HepG2 (cell line): ENCODE results near the gene HCN4.

Source experiments
- BRF2 ChIP-seq: sonication (generic); formaldehyde crosslinking; IDR thresholded peaks from 2 replicates; pipeline ENCODE4 v1.8.1; 2022; ENCODE audit warnings: mild to moderate bottlenecking, missing genetic modification reagents
- CC2D1A ChIP-seq: sonication (generic); formaldehyde crosslinking; IDR thresholded peaks from 2 replicates; pipeline ENCODE4 v1.8.1; 2023; ENCODE audit warnings: mild to moderate bottlenecking, missing genetic modification reagents
- EP300 ChIP-seq, 3 experiments: sonication (generic) in 1 of 3; formaldehyde crosslinking in 1 of 3; IDR thresholded peaks; 2 replicates each; pipeline versions ENCODE4 v1.5.1 to v1.6.1; 2011 to 2020; ENCODE audit warnings: low read depth in 2 of 3, low read length in 2 of 3, borderline replicate concordance in 1 of 3, improper control_type of control experiment in 1 of 3, mild to moderate bottlenecking in 1 of 3, missing genetic modification reagents in 1 of 3, moderate library complexity in 1 of 3
- IRF9 ChIP-seq: sonication (generic); formaldehyde crosslinking; IDR thresholded peaks from 2 replicates; pipeline ENCODE4 v1.8.0; 2022; ENCODE audit warnings: missing genetic modification reagents, mild to moderate bottlenecking, borderline replicate concordance
- NFIC ChIP-seq: IDR thresholded peaks from 2 replicates; pipeline ENCODE4 v1.6.1; 2012; ENCODE audit warnings: mild to moderate bottlenecking, low read length, inconsistent platforms
- NPAS2 ChIP-seq: sonication (generic); formaldehyde crosslinking; IDR thresholded peaks from 2 replicates; pipeline ENCODE4 v1.8.0; 2022; ENCODE audit warnings: mild to moderate bottlenecking, missing genetic modification reagents, borderline replicate concordance
- POLR2AphosphoS5 ChIP-seq: IDR thresholded peaks from 2 replicates; pipeline ENCODE4 v1.6.1; 2012; ENCODE audit warnings: low read depth, low read length
- TBP ChIP-seq: sonication (generic); formaldehyde crosslinking; IDR thresholded peaks from 2 replicates; pipeline ENCODE4 v1.5.0; 2020; ENCODE audit warnings: missing genetic modification reagents
- YY1 ChIP-seq: IDR thresholded peaks from 2 replicates; pipeline ENCODE4 v1.6.1; 2011; ENCODE audit warnings: low read length, low read depth, moderate library complexity, mild to moderate bottlenecking; ENCODE audit not compliant: insufficient read depth, insufficient replicate concordance
- ZFP36 ChIP-seq: fragments of 150-350 bp; IDR thresholded peaks from 2 replicates; pipeline ENCODE4 v1.6.1; 2018; ENCODE audit warnings: borderline replicate concordance, low read length, low read depth; ENCODE audit not compliant: partially characterized antibody
- ZNF30 ChIP-seq: sonication (generic); formaldehyde crosslinking; IDR thresholded peaks from 2 replicates; pipeline ENCODE4 v1.5.0; 2020; ENCODE audit warnings: mild to moderate bottlenecking, missing genetic modification reagents
- TF ChIP-seq, protein P1 (sequence below): sonication (generic); formaldehyde crosslinking; IDR thresholded peaks from 2 replicates; pipeline ENCODE4 v1.5.0; 2020; ENCODE audit warnings: mild to moderate bottlenecking, missing genetic modification reagents, moderate library complexity
- TF ChIP-seq, protein P2 (sequence below): sonication (generic); formaldehyde crosslinking; IDR thresholded peaks from 2 replicates; pipeline ENCODE4 v1.8.0; 2023; ENCODE audit warnings: mild to moderate bottlenecking, missing genetic modification reagents
- TF ChIP-seq, protein P3 (sequence below): sonication (generic); formaldehyde crosslinking; IDR thresholded peaks from 2 replicates; pipeline ENCODE4 v1.4.0; 2020; ENCODE audit warnings: missing genetic modification reagents

- TF ChIP-seq YY1 (no peak), CC2D1A (CRISPR knock-in tag) (no peak), EP300 (IDR thresholded peaks at IDR 0.05; ENCODE audit: low read depth in 2 of 2, low read length in 2 of 2) (no peak), EP300 (CRISPR knock-in tag; IDR thresholded peaks at IDR 0.05; ENCODE audit: borderline replicate concordance) (no peak), POLR2AphosphoS5 (no peak), BRF2 (CRISPR knock-in tag) (no peak), NFIC (no peak), IRF9 (CRISPR knock-in tag) (no peak), ZNF30 (CRISPR knock-in tag) (no peak), NPAS2 (CRISPR knock-in tag) (no peak), TBP (no peak), ZFP36 (no peak)
- TF ChIP-seq, protein P1, sequence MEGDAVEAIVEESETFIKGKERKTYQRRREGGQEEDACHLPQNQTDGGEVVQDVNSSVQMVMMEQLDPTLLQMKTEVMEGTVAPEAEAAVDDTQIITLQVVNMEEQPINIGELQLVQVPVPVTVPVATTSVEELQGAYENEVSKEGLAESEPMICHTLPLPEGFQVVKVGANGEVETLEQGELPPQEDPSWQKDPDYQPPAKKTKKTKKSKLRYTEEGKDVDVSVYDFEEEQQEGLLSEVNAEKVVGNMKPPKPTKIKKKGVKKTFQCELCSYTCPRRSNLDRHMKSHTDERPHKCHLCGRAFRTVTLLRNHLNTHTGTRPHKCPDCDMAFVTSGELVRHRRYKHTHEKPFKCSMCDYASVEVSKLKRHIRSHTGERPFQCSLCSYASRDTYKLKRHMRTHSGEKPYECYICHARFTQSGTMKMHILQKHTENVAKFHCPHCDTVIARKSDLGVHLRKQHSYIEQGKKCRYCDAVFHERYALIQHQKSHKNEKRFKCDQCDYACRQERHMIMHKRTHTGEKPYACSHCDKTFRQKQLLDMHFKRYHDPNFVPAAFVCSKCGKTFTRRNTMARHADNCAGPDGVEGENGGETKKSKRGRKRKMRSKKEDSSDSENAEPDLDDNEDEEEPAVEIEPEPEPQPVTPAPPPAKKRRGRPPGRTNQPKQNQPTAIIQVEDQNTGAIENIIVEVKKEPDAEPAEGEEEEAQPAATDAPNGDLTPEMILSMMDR, result no peak
- TF ChIP-seq, protein P2, sequence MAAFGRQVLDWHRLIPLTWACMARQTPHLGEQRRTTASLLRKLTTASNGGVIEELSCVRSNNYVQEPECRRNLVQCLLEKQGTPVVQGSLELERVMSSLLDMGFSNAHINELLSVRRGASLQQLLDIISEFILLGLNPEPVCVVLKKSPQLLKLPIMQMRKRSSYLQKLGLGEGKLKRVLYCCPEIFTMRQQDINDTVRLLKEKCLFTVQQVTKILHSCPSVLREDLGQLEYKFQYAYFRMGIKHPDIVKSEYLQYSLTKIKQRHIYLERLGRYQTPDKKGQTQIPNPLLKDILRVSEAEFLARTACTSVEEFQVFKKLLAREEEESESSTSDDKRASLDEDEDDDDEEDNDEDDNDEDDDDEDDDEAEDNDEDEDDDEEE, result no peak
- TF ChIP-seq, protein P3, sequence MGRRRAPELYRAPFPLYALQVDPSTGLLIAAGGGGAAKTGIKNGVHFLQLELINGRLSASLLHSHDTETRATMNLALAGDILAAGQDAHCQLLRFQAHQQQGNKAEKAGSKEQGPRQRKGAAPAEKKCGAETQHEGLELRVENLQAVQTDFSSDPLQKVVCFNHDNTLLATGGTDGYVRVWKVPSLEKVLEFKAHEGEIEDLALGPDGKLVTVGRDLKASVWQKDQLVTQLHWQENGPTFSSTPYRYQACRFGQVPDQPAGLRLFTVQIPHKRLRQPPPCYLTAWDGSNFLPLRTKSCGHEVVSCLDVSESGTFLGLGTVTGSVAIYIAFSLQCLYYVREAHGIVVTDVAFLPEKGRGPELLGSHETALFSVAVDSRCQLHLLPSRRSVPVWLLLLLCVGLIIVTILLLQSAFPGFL (CRISPR knock-in tag), result no peak
Measured at GRCh38 chr15:73375755-73376305, 7.1 kb upstream of the HCN4 start.
